GM21737 (cell line): Measurements from ENCODE around the gene ACER3.
"Not testable (repeated sequence)": the region's sequence is repeated elsewhere in the genome, so short reads cannot be mapped to it uniquely, and the experiment has no call there.

Experiments
- ATAC-seq: cut with Tn5 transposase; IDR thresholded peaks from one replicate; pipeline ENCODE4 v1.9.1; 2021; ENCODE audit warnings: mild to moderate bottlenecking, moderate library complexity; ENCODE audit not compliant: unreplicated experiment

The ACER3 gene

GRCh38 chr11:76984743-76985142 lies 124.0 kb downstream of the ACER3 start:
- ATAC-seq = no peak

DNA sequence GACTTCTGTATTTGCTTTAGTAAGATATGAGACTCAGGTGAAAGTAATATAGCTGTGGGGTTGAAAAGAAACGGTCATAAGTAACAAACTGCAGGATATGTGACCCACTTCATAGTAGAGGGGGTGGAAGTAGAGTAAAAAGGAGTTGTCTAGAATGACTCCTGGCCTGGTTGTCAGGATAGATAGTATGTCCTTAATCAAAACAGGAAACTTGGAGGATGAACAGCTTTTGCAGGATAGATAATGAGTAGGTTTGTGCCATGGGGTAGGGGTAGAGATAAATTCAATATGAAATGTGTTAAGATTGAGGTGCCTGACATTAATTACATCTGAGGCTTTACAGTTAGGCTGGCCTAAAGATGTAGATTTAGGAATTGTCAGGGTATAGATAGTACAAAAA lies 126.5 kb downstream of the ACER3 start:
- no peak for ATAC-seq

DNA sequence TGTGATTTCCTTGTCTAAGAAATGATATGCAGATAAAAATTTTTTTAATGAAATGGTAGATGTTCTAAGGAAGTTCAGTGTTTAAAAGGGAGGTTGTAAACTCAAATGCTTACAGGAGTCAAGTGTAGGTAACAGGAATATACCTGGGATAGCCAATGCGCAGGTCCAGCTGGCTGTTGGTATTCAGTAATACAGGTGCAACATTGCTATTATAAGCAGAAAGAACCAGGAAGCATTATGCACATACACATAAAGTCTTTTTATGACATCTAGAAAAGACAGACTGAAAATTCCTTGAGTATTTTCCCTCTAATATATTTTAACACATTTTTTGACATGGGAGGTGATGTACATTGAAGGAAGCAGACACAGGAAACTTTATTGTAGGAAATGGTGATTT lies 129.9 kb downstream of the ACER3 start:
- ATAC-seq = no peak

DNA sequence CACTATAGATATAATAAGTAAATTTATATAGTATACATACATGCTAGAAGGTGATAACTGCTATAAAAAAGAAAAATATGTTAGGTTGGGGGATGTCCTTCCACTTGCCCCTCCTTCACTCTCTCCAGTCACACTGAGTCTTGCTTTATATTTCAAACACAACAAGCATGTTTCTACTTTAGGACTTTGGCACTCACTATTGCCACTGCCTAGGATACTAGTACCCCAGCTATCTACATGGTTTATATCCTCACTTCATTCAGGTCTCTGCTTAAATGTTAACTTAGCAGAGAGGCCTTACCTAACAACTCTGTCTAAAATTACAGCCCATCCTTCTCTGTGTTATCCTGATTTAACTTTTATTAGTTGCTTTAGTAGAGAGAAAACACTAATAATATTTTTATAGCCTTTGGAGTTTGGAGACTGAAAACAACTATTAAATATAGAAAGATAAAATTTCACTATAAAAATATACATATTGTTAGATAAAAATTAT lies 134.4 kb downstream of the ACER3 start:
- ATAC-seq = no peak

- no peak for ATAC-seq
Measured at GRCh38 chr11:76997512-76997911, 136.8 kb downstream of the ACER3 start.

GRCh38 chr11:76999597-76999996 lies 138.9 kb downstream of the ACER3 start:
- no peak for ATAC-seq

DNA sequence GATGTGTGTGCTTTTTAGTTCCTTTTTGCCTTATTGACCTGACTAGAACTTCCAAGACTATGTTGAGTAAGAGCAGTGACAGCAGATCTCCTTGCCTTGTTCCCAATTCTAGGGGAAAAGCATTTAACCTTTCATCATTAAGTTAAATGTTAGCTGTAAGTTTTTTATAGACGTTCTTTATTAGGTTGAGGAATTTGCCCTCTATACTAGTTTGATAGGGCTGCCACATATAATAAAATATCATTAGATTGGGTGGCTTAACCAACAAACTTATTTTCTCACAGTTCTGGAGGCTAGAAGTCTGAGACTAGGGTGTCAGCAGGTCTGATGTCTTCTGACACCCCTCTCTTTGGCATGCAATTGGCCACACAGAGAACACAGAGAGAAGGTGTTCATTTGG lies 140.9 kb downstream of the ACER3 start:
- no peak for ATAC-seq

- no peak for ATAC-seq
Measured at GRCh38 chr11:77002776-77003175, 142.1 kb downstream of the ACER3 start.

- ATAC-seq = no peak
Measured at GRCh38 chr11:77003963-77004362, 143.2 kb downstream of the ACER3 start.

- no peak for ATAC-seq
Measured at GRCh38 chr11:77009533-77010160, 148.9 kb downstream of the ACER3 start.

DNA sequence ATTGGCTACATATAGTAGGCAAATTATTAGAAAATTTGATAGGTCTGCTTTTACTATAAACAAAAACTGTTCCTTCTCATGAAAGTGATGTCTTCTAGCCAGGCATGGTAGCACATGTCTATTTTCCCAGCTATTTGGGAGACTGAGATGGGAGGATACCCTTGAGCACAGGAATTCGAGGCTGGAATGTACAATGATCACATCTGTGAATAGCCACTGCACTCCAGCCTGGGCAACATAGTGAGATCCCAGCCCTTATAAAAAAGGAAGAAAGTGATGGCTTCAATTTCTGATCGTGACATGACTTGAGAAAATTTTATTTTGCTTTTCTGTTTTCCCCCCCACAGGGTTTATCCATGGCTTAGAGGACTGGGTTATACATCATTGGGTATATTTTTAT lies 154.0 kb downstream of the ACER3 start:
- ATAC-seq = no peak

DNA sequence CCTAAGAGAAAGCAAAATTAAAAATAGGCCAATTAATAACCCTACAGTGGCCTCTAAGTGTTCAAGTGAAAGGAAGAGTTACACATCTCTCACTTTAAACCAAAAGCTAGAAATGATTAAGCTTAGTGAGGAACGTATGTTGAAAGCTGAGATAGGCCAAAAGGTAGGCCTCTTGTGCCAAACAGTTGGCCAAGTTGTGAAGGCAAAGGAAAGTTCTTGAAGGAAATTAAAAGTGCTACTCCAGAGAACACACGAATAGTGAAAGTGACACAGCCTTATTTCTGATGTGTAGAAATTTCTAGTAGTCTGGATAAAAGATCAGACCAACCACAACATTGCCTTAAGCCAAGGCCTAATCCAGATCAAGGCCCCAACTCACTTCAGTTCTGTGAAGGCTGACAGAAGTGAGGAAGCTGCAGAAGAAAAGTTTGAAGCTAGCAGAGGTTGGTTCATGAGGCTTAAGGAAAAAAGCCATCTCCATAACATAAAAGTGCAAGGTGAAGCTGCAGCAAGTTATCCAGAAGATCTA lies 157.7 kb downstream of the ACER3 start:
- ATAC-seq = not testable (repeated sequence)

- ATAC-seq = no peak
Measured at GRCh38 chr11:77019976-77020595, 159.4 kb downstream of the ACER3 start.

DNA sequence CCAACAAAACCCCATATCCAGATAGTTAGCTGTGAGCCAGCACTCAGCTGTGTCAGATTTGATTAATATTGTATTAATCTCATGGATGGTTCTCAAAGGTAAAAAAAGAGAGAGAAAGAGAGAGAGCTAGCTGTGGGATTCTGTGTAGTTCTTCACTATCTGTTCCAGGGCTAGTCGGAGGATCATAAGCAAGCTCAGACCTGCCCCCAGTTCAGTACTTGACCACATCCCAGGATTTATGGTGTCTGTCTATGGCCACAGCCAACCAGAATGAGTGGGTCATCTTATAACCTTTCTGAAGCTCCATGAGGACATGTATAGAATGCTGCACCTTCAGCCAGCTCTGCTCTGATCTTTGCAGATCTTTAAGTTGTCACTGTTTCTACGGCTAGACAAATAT lies 160.0 kb downstream of the ACER3 start:
- no peak for ATAC-seq

DNA sequence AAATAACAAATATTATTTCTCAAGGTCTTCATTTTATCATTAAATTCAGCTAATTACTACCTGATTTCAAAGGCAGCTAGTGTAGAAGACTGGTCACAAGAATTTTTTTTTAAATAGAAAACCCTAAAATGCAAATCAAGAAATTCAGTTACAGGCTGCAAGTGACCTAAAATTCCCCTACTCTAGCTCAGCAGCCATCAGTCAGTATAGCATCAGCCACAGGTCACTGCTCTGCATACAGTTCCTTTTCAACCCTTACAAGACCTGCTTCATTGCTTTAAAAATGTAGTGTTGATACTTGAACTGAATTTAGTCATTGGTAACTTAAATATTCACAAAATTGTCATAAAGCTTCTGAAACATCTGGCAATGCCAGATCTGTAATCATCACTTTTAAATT lies 164.0 kb downstream of the ACER3 start:
- no peak for ATAC-seq

GRCh38 chr11:77026221-77026620 lies 165.5 kb downstream of the ACER3 start:
- no peak for ATAC-seq

GRCh38 chr11:77026743-77027142 lies 166.0 kb downstream of the ACER3 start:
- no peak for ATAC-seq

GRCh38 chr11:77027275-77027674 lies 166.6 kb downstream of the ACER3 start:
- ATAC-seq = no peak

GRCh38 chr11:77029829-77030228 lies 169.1 kb downstream of the ACER3 start:
- ATAC-seq = no peak

GRCh38 chr11:77030834-77031414 lies 170.2 kb downstream of the ACER3 start:
- no peak for ATAC-seq

GRCh38 chr11:77031599-77031998 lies 170.9 kb downstream of the ACER3 start:
- no peak for ATAC-seq

GRCh38 chr11:77035039-77035438 lies 174.3 kb downstream of the ACER3 start:
- ATAC-seq = no peak
